GM12878 (cell line): Measurements from ENCODE around the gene FOXK1. TPM values are rescaled to one million over a fixed set of nuclear protein-coding genes. Genes with fewer than 3 reads are reported as not detected.

ENCODE experiments used
- ATAC-seq: fragments of 200-7000 bp; cut with Tn5 transposase; 3 replicates; pipeline ENCODE4 v1.9.1; 2020; ENCODE audit warnings: mild to moderate bottlenecking, moderate library complexity
- BruUV-seq: library from RNA; stranded (reverse); fragments of 400-500 nt; replicated peaks from 2 replicates; lab custom pipeline; 2021; lab: Mats Ljungman, UMichigan
- CTCF ChIA-PET: fragments of 300-600 bp; sonication (Branson Sonifier 250); formaldehyde crosslinking; extraction: SDS; loops from one replicate; lab custom pipeline; 2021; ENCODE audit warnings: inconsistent platforms; lab: Yijun Ruan, JAX
- POLR2A ChIA-PET: fragments of 350-600 bp; formaldehyde crosslinking; extraction: SDS; loops from one replicate; lab custom pipeline; 2021; ENCODE audit warnings: inconsistent platforms; lab: Charles Lee
- RAD21 ChIA-PET: fragments of 300-600 bp; sonication (Branson Sonifier 250); formaldehyde crosslinking; loops from one replicate; lab custom pipeline; 2023; ENCODE audit warnings: antibody characterized with exemption; ENCODE audit not compliant: unreplicated experiment; lab: Charles Lee
- SMC1A ChIA-PET: fragments of 300-600 bp; sonication (Branson Sonifier 250); formaldehyde crosslinking; loops from one replicate; lab custom pipeline; 2023; ENCODE audit not compliant: unreplicated experiment, uncharacterized antibody; lab: Charles Lee
- DNase-seq: peaks from one replicate; pipeline ENCODE4 v3.0.0-alpha.2; 2011; ENCODE audit warnings: low read depth, low spot score
- FAIRE-seq: peaks from 3 replicates; lab custom pipeline; 2011; peaks lifted over from hg19 to GRCh38; lab: Jason Lieb, UNC
- H2AFZ ChIP-seq: 2 replicates; pipeline ENCODE4 v1.6.0; 2011; ENCODE audit warnings: low read depth, low read length, control low read depth; ENCODE audit not compliant: control insufficient read depth
- H3K27ac ChIP-seq: 2 replicates; pipeline ENCODE4 v1.5.1; 2011; ENCODE audit warnings: control low read depth; ENCODE audit not compliant: control insufficient read depth, insufficient read depth
- H3K27me3 ChIP-seq, 2 experiments: replicated peaks in 1 of 2; 2 replicates each; pipeline versions ENCODE4 v1.6.0 to v1.6.1; 2011; ENCODE audit warnings: low read length in 1 of 2; ENCODE audit not compliant: control insufficient read depth in 2 of 2, insufficient read depth in 2 of 2
- H3K36me3 ChIP-seq, 2 experiments: 2 replicates each; pipeline ENCODE4 v1.5.1; 2011; ENCODE audit warnings: low read length in 1 of 2; ENCODE audit not compliant: control insufficient read depth in 2 of 2, insufficient read depth in 2 of 2
- H3K4me1 ChIP-seq: 2 replicates; pipeline ENCODE4 v1.6.1; 2011; ENCODE audit warnings: mild to moderate bottlenecking, low read length, moderate library complexity, mixed read lengths; ENCODE audit not compliant: control insufficient read depth, insufficient read depth
- H3K4me2 ChIP-seq: 2 replicates; pipeline ENCODE4 v1.6.0; 2011; ENCODE audit warnings: control low read depth; ENCODE audit not compliant: control insufficient read depth, insufficient read depth
- H3K4me3 ChIP-seq: fragments of 200-600 bp; sonication (generic); 2 replicates; pipeline ENCODE4 v1.5.1; 2016
- H3K79me2 ChIP-seq: 2 replicates; pipeline ENCODE4 v1.6.0; 2011; ENCODE audit warnings: low read length; ENCODE audit not compliant: control insufficient read depth, insufficient read depth
- H3K9ac ChIP-seq: 2 replicates; pipeline ENCODE4 v1.8.0; 2011; ENCODE audit warnings: low read length, control low read depth, mixed read lengths; ENCODE audit not compliant: control insufficient read depth, insufficient read depth
- H3K9me3 ChIP-seq: replicated peaks from 3 replicates; pipeline ENCODE4 v1.5.1; 2011; ENCODE audit warnings: mild to moderate bottlenecking, low read length; ENCODE audit not compliant: control insufficient read depth, insufficient read depth
- H4K20me1 ChIP-seq: 2 replicates; pipeline ENCODE4 v1.6.0; 2011; ENCODE audit not compliant: control insufficient read depth, insufficient read depth
- EGR1 ChIP-seq, 2 experiments: IDR thresholded peaks; 1 replicate in 1 of 2; 2 replicates in 1 of 2; pipeline ENCODE4 v1.6.1; 2011 to 2012; ENCODE audit warnings: low read depth in 2 of 2, low read length in 2 of 2, borderline replicate concordance in 1 of 2, mild to moderate bottlenecking in 1 of 2, moderate library complexity in 1 of 2
- ESRRA ChIP-seq: IDR thresholded peaks from 2 replicates; pipeline ENCODE4 v1.6.1; 2012; ENCODE audit warnings: mild to moderate bottlenecking, low read length, improper control_type of control experiment
- HDAC2 ChIP-seq: fragments of 200-600 bp; sonication (generic); IDR thresholded peaks from 2 replicates; pipeline ENCODE4 v1.6.1; 2017
- IRF4 ChIP-seq: IDR thresholded peaks from 2 replicates; pipeline ENCODE4 v1.6.1; 2011; ENCODE audit warnings: low read depth, low read length
- KLF5 ChIP-seq: fragments of 450-650 bp; IDR thresholded peaks from 2 replicates; pipeline ENCODE4 v1.6.1; 2014; ENCODE audit warnings: mild to moderate bottlenecking; ENCODE audit not compliant: partially characterized antibody
- NBN ChIP-seq: fragments of 450-650 bp; IDR thresholded peaks from 2 replicates; pipeline ENCODE4 v1.6.1; 2016
- RBBP5 ChIP-seq: fragments of 200-600 bp; sonication (generic); conservative IDR thresholded peaks from 2 replicates; pipeline ENCODE4 v1.6.1; 2016
- RFX5 ChIP-seq: IDR thresholded peaks from 2 replicates; pipeline ENCODE4 v1.6.1; 2011; ENCODE audit warnings: low read depth, low read length, improper control_type of control experiment
- SMARCA5 ChIP-seq: fragments of 450-650 bp; IDR thresholded peaks from 2 replicates; pipeline ENCODE4 v1.6.1; 2017; ENCODE audit warnings: mild to moderate bottlenecking
- SP1 ChIP-seq: IDR thresholded peaks from one replicate; pipeline ENCODE4 v1.6.1; 2011; ENCODE audit warnings: low read depth, low read length
- ZBTB40 ChIP-seq: fragments of 450-650 bp; IDR thresholded peaks from 2 replicates; pipeline ENCODE4 v1.6.1; 2016; ENCODE audit warnings: mild to moderate bottlenecking, moderate library complexity, borderline replicate concordance
- WGBS: methylation state at CpG from one replicate; pipeline ENCODE4 v1.1.6; 2016; ENCODE audit warnings: low lambda C conversion rate; ENCODE audit not compliant: insufficient replicate concordance, insufficient coverage; ENCODE audit errors: missing lambda C conversion rate; 5-methylcytosine and 5-hydroxymethylcytosine counted together
- in situ Hi-C: fragments of 300-500 bp; cut with MboI; formaldehyde crosslinking; loops from 9 replicates; pipeline ENCODE4 v1.14.3; 2018; ENCODE audit warnings: mixed read lengths
- intact Hi-C: fragments of 100-400 bp; cut with micrococcal nuclease; formaldehyde crosslinking; loops from one replicate; pipeline ENCODE4 v1.14.2; 2022; ENCODE audit not compliant: unreplicated experiment
- polyA plus RNA-seq, 11 experiments: library from polyadenylated mRNA; depleted of rRNA in 4 of 11; unstranded in 6 of 11; stranded (reverse) in 5 of 11; fragments of >200 nt; fragmentation: Nextera tagmentation in 4 of 11; fragmentation: Illumina TruSeq in 1 of 11; extraction: Ambion mirVana in 4 of 11; extraction: Trizol in 1 of 11; gene quantifications; 1 replicate in 1 of 11; 2 replicates in 10 of 11; pipeline versions ENCODE4 v1.2.1 to v1.2.3, GENCODE V29; 2011 to 2016; ENCODE audit warnings: inconsistent platforms in 2 of 11, missing spikeins in 2 of 11, low read depth in 1 of 11
- total RNA-seq, 4 experiments: library from RNA; depleted of rRNA in 3 of 4; stranded (reverse); fragments of >200 nt in 3 of 4; fragmentation: Illumina TruSeq in 1 of 4; extraction: Trizol in 1 of 4; gene quantifications; 2 replicates each; pipeline versions ENCODE4 v1.2.1 to v1.2.3, GENCODE V29; 2013 to 2021
- TF ChIP-seq, protein P1 (sequence below): fragments of 450-650 bp; IDR thresholded peaks from 2 replicates; pipeline ENCODE4 v1.6.1; 2017; ENCODE audit warnings: mild to moderate bottlenecking, moderate library complexity
- TF ChIP-seq, protein P2 (sequence below): fragments of 450-650 bp; IDR thresholded peaks from 2 replicates; pipeline ENCODE4 v1.6.1; 2016; ENCODE audit warnings: mild to moderate bottlenecking

Gene FOXK1
- total and polyA plus RNA-seq, 10 of the 15 experiments (the other 5 are each of a cell fraction or from before 2014, with no cell fraction given), result 0.24 to 31.8 (median 4.5) TPM

DNA sequence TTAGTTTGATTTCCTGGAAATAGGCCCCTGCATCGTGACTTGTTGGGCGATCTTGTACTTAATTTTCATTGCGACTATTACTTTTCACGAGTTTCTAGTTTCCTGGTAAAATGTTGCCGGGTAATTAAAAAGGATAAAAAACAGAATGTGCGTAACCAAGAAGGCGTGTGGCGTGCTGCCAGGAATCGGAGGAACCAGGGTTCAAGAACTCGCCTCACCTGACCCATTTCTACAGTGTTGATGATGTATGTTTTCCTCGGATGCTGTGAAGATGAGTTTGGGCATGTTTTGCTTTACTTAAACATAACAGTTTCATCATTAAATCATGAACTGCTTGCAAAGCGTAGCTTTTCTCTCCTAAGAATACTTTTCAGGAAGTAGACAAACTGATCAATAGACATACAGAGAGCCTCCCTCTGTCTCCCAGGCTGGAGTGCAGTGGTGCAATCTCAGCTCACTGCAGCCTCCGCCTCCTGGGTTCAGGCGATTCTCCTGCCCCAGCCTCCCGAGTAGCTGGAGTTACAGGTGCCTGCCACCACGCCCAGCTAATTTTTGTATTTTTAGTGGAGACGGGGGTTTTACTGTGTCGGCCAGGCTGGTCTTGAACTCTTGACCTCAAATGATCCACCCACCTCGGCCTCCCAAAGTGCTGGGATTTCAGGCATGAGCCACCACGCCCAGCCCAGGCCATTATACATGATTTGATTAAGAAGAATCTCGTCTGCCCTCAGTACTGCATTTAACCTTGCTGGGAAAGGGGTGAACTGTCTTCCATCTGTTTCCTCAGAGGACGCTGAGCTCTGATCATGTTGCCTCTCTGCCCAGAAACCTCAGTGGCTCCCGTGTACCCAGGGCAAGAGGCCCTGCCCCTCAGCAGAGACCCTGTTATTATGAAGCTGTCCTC is 9.1 kb downstream of the FOXK1 start (continued):
- TF ChIP-seq ZBTB40, result no peak
- TF ChIP-seq ESRRA, result no peak
- no peak for TF ChIP-seq KLF5
- no peak for TF ChIP-seq HDAC2
- TF ChIP-seq EGR1 (IDR thresholded peaks at IDR 0.05; ENCODE audit: borderline replicate concordance in 1 of 2, low read depth in 2 of 2, low read length in 2 of 2), result no peak

GRCh38 chr7:4692055-4692454 is 10.0 kb downstream of the FOXK1 start:
- in situ Hi-C loops (no loop called here), intact Hi-C loops (no loop called here)
- ChIA-PET POLR2A (interaction anchor here (0.8 to 1.3 kb wide), 2 partner anchors 9 kb away, joined by 3 read pairs; no protein-coding TSS in a partner anchor), CTCF (interaction anchor here (1.3 to 2.2 kb wide), 2 partner anchors 8 to 20 kb away, joined by 3 to 7 read pairs; no protein-coding TSS in a partner anchor), SMC1A (interaction anchor here (1.9 kb wide), 1 partner anchor 53 kb away, joined by 6 read pairs; no protein-coding TSS in a partner anchor), RAD21 (interaction anchor here (1.6 kb wide), 1 partner anchor 33 kb away, joined by 5 read pairs; no protein-coding TSS in a partner anchor)
- Histone ChIP-seq H3K36me3 (peaks cover 0 to 2% of the 10 kb centered on the region in 2 experiments; a peak in 2 of 4 replicates), H3K4me3 (no peak overlapping the region), H3K9ac (no peak overlapping the region), H3K4me2 (no peak overlapping the region), H3K27ac (no peak overlapping the region), H4K20me1 (no peaks in the 10 kb centered on the region), H3K27me3 (no peaks in the 10 kb centered on the region), H2AFZ (no peak overlapping the region), H3K9me3 (no peaks in the 10 kb centered on the region), H3K4me1 (peaks cover 16% of the 10 kb centered on the region), H3K79me2 (peaks cover 72% of the 10 kb centered on the region)
- BruUV-seq, result no TSS peak
- 65% methylated on average over 5 of the region's 5 CpGs for WGBS
- DNase-seq, result no peak
- FAIRE-seq, result no peak
- ATAC-seq, result no peak
- TF ChIP-seq, protein P1, sequence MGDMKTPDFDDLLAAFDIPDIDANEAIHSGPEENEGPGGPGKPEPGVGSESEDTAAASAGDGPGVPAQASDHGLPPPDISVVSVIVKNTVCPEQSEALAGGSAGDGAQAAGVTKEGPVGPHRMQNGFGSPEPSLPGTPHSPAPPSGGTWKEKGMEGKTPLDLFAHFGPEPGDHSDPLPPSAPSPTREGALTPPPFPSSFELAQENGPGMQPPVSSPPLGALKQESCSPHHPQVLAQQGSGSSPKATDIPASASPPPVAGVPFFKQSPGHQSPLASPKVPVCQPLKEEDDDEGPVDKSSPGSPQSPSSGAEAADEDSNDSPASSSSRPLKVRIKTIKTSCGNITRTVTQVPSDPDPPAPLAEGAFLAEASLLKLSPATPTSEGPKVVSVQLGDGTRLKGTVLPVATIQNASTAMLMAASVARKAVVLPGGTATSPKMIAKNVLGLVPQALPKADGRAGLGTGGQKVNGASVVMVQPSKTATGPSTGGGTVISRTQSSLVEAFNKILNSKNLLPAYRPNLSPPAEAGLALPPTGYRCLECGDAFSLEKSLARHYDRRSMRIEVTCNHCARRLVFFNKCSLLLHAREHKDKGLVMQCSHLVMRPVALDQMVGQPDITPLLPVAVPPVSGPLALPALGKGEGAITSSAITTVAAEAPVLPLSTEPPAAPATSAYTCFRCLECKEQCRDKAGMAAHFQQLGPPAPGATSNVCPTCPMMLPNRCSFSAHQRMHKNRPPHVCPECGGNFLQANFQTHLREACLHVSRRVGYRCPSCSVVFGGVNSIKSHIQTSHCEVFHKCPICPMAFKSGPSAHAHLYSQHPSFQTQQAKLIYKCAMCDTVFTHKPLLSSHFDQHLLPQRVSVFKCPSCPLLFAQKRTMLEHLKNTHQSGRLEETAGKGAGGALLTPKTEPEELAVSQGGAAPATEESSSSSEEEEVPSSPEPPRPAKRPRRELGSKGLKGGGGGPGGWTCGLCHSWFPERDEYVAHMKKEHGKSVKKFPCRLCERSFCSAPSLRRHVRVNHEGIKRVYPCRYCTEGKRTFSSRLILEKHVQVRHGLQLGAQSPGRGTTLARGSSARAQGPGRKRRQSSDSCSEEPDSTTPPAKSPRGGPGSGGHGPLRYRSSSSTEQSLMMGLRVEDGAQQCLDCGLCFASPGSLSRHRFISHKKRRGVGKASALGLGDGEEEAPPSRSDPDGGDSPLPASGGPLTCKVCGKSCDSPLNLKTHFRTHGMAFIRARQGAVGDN, result no peak
- TF ChIP-seq NBN (no peak), SMARCA5 (no peak), SP1 (no peak), RBBP5 (no peak), RFX5 (no peak), IRF4 (no peak)
- TF ChIP-seq, protein P2, sequence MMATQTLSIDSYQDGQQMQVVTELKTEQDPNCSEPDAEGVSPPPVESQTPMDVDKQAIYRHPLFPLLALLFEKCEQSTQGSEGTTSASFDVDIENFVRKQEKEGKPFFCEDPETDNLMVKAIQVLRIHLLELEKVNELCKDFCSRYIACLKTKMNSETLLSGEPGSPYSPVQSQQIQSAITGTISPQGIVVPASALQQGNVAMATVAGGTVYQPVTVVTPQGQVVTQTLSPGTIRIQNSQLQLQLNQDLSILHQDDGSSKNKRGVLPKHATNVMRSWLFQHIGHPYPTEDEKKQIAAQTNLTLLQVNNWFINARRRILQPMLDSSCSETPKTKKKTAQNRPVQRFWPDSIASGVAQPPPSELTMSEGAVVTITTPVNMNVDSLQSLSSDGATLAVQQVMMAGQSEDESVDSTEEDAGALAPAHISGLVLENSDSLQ, result no peak
